SKM-1 (cell line): ENCODE measurements around the gene SLC25A31.

ENCODE experiments used
- DNase-seq: peaks from one replicate; lab custom pipeline; 2025; ENCODE audit not compliant: unreplicated experiment; lab: John Stamatoyannopoulos, UW

SLC25A31 gene

GRCh38 chr4:127730142-127730913 lies at the start of gene SLC25A31:
Gene SLC25A31, plus strand, starts transcription at chr4:127730400. Its CDS starts 146 bp downstream, at chr4:127730546.
- no peak for DNase-seq

GRCh38 chr4:127685292-127685691 lies 44.9 kb upstream of the SLC25A31 start:
- DNase-seq, result no peak

- DNase-seq, result no peak
Observed at GRCh38 chr4:127686658-127687057, 43.5 kb upstream of the SLC25A31 start.

GRCh38 chr4:127687580-127687979 lies 42.6 kb upstream of the SLC25A31 start:
- DNase-seq, result no peak

- peak; percentile 9 for DNase-seq
Observed at GRCh38 chr4:127698789-127699200, 31.4 kb upstream of the SLC25A31 start.

- no peak for DNase-seq
Observed at GRCh38 chr4:127708985-127709384, 21.2 kb upstream of the SLC25A31 start.

GRCh38 chr4:127709456-127709855 lies 20.7 kb upstream of the SLC25A31 start:
- no peak for DNase-seq

GRCh38 chr4:127731406-127731805 lies 1.2 kb downstream of the SLC25A31 start:
- DNase-seq, result no peak

GRCh38 chr4:127732623-127733328 lies 2.6 kb downstream of the SLC25A31 start:
- no peak for DNase-seq

GRCh38 chr4:127734976-127735375 lies 4.8 kb downstream of the SLC25A31 start:
- no peak for DNase-seq

GRCh38 chr4:127737295-127737694 lies 7.1 kb downstream of the SLC25A31 start:
- DNase-seq, result no peak

GRCh38 chr4:127741247-127741646 lies 11.0 kb downstream of the SLC25A31 start:
- no peak for DNase-seq

- DNase-seq, result no peak
Observed at GRCh38 chr4:127747883-127748282, 17.7 kb downstream of the SLC25A31 start.

- DNase-seq, result no peak
Observed at GRCh38 chr4:127748957-127749356, 18.8 kb downstream of the SLC25A31 start.

GRCh38 chr4:127756906-127757305 lies 26.7 kb downstream of the SLC25A31 start:
- no peak for DNase-seq

GRCh38 chr4:127759228-127759820 lies 29.1 kb downstream of the SLC25A31 start:
- DNase-seq, result no peak

GRCh38 chr4:127759893-127760292 lies 29.7 kb downstream of the SLC25A31 start:
- no peak for DNase-seq

GRCh38 chr4:127771535-127772275 lies 41.5 kb downstream of the SLC25A31 start:
- DNase-seq, result no peak

GRCh38 chr4:127772769-127773671 lies 42.8 kb downstream of the SLC25A31 start:
- no peak for DNase-seq

GRCh38 chr4:127775843-127776242 lies 45.6 kb downstream of the SLC25A31 start:
- DNase-seq, result no peak
